Measurements from ENCODE around the gene SPSB1.
A peak's percentile ranks its signal among the peaks of the same experiment; 100 is the strongest.

Gene SPSB1

DNA sequence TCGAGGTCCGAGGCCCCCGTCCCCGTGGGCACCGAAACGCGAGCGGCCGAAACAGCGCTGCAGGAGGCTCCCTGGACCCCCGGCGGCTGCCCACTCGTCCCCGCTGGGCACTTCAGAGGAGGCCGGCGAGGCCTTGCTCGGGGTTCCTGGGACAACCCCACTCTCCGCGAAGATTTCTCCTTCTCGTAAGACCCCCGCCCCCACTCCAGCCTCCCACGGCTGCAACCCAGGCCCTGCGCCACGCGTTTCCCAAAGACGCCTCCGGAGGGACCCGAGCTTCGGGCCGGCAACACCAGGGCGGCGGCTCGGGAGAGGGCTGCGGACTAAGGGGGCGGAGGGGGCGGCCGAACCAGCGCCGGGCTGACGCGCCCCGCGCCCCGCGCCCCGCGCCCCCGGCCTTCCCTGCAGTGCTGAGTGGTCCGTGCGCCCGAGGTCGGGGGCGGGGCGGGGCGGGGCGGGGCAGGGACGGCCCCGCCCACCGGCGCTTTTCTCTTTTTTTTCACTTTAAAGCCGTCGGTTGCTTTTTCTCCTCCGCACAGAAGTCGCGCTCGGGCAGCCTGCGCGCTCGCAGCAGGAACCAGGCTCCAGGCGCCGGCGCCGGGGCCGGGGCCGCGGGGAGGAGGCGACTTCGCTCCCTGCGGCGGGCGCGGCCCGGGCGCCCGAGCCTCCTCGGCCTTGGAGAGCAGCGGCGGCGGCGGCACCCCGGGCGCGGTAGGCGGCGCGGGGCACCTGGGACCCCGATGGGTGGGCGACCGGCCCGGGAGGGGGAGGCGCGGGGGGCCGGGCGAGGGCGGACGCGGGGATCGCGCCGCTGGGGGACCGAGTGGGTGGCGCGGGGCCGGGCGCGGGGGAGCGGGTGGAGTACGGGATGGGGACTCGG is at the start of gene SPSB1:
Gene SPSB1, plus strand, starts transcription at position 534 of the 880 bp plus-strand sequence. CDS start 62,998 bp downstream, outside the sequence.
- peak within 1 kb of the TSS; percentile 88 for H3K27ac ChIP-seq (ENCODE audit: low read length)
- peak within 1 kb of the TSS; percentile 74 to 88 for H3K4me3 ChIP-seq (ENCODE audit: low read depth in 1 of 2, low read length in 2 of 2)
- H3K36me3 ChIP-seq (ENCODE audit: control insufficient read depth in 1 of 2, insufficient read depth in 2 of 2, low read length in 2 of 2): no peaks in the 10 kb centered on the region
- peaks cover 0 to 9% of the 10 kb centered on the region in 2 donors for H3K9me3 ChIP-seq (ENCODE audit: control insufficient read depth in 1 of 2, low read length in 2 of 2)
- H3K27me3 ChIP-seq (ENCODE audit: low read depth, low read length): peaks cover 8% of the 10 kb centered on the region
- peaks cover 15 to 28% of the 10 kb centered on the region in 2 donors for H3K4me1 ChIP-seq (ENCODE audit: control insufficient read depth in 1 of 2, insufficient read depth in 2 of 2, low read length in 2 of 2)

DNA sequence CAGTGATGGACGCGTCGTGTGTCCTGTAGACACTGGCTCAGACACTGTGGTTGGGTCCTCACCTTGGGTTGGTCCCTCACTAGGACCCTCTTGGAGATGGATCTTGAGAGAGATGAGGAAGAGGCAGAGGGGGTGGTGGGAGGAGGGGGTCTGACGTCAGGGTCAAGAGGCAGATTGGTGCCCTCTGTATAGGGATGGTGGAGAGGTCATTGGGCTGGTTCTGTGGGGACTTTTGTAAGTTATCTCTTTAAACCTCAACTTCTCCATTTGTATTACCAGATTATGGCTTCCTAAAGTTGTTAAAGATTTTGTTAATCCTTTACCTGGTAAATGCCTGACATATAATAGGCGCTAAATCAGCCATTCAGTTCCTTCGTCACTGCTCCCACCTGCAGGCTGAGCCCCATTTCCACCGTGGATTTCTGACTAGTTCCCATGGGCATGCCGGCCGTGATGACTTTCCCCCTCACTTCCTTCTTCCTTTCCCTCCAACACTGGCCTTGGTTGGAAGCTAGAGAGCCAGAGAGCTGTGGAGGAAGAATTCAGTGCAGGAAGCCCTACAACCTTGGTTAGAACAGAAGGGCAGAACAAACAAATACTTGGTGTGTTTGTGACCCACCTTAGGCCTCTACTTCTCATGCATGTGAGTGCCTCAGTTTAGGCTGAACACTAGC is 49.5 kb upstream of the SPSB1 start:
- Histone ChIP-seq H3K27me3 (ENCODE audit: low read depth, low read length) (no peaks in the 10 kb centered on the region), H3K4me3 (ENCODE audit: low read depth in 1 of 2, low read length in 2 of 2) (no peak overlapping the region), H3K4me1 (ENCODE audit: control insufficient read depth in 1 of 2, insufficient read depth in 2 of 2, low read length in 2 of 2) (peaks cover 36 to 42% of the 10 kb centered on the region in 2 donors), H3K27ac (ENCODE audit: low read length) (peak overlapping the region; percentile 65), H3K36me3 (ENCODE audit: control insufficient read depth in 1 of 2, insufficient read depth in 2 of 2, low read length in 2 of 2) (peaks cover 4 to 33% of the 10 kb centered on the region in 2 donors), H3K9me3 (ENCODE audit: control insufficient read depth in 1 of 2, low read length in 2 of 2) (no peaks in the 10 kb centered on the region)

GRCh38 chr1:9244501-9245229 is 48.0 kb upstream of the SPSB1 start:
- Histone ChIP-seq H3K27me3 (ENCODE audit: low read depth, low read length) (no peaks in the 10 kb centered on the region), H3K9me3 (ENCODE audit: control insufficient read depth in 1 of 2, low read length in 2 of 2) (no peaks in the 10 kb centered on the region), H3K4me1 (ENCODE audit: control insufficient read depth in 1 of 2, insufficient read depth in 2 of 2, low read length in 2 of 2) (peaks cover 25 to 35% of the 10 kb centered on the region in 2 donors), H3K27ac (ENCODE audit: low read length) (no peak overlapping the region), H3K4me3 (ENCODE audit: low read depth in 1 of 2, low read length in 2 of 2) (no peak overlapping the region), H3K36me3 (ENCODE audit: control insufficient read depth in 1 of 2, insufficient read depth in 2 of 2, low read length in 2 of 2) (peaks cover 4 to 33% of the 10 kb centered on the region in 2 donors)

- H3K36me3 ChIP-seq (ENCODE audit: control insufficient read depth in 1 of 2, insufficient read depth in 2 of 2, low read length in 2 of 2): peaks cover 4 to 33% of the 10 kb centered on the region in 2 donors
- H3K4me1 ChIP-seq (ENCODE audit: control insufficient read depth in 1 of 2, insufficient read depth in 2 of 2, low read length in 2 of 2): peaks cover 22 to 35% of the 10 kb centered on the region in 2 donors
- no peaks in the 10 kb centered on the region for H3K9me3 ChIP-seq (ENCODE audit: control insufficient read depth in 1 of 2, low read length in 2 of 2)
Measured at GRCh38 chr1:9245230-9245619, 47.5 kb upstream of the SPSB1 start.

DNA sequence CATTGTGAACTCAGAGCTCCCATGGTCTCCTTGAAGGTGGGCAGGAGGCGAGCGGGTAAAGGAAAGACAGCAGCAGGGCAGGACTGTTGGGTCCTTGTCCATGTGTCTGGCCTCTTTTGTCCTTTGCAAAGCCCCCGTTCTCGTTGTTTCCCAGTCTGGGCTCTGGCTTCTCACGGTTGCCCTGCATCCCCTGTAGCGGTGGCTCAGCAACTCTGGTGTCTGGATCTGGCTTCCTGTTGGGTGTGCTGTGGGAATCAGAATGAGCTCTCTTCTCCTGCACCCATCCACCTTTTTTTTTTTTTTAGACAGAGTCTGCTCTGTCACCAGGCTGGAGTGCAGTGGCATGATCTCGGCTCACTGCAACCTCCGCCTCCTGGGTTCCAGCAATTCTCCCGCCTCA is 47.0 kb upstream of the SPSB1 start:
- peaks cover 19 to 35% of the 10 kb centered on the region in 2 donors for H3K4me1 ChIP-seq (ENCODE audit: control insufficient read depth in 1 of 2, insufficient read depth in 2 of 2, low read length in 2 of 2)
- no peaks in the 10 kb centered on the region for H3K27me3 ChIP-seq (ENCODE audit: low read depth, low read length)
- H3K27ac ChIP-seq (ENCODE audit: low read length): no peak overlapping the region
- no peak overlapping the region for H3K4me3 ChIP-seq (ENCODE audit: low read depth in 1 of 2, low read length in 2 of 2)
- peaks cover 4 to 31% of the 10 kb centered on the region in 2 donors for H3K36me3 ChIP-seq (ENCODE audit: control insufficient read depth in 1 of 2, insufficient read depth in 2 of 2, low read length in 2 of 2)
- no peaks in the 10 kb centered on the region for H3K9me3 ChIP-seq (ENCODE audit: control insufficient read depth in 1 of 2, low read length in 2 of 2)

More at GRCh38 chr1:9245230-9245619, 47.5 kb upstream of the SPSB1 start:
- Histone ChIP-seq H3K4me3 (ENCODE audit: low read depth in 1 of 2, low read length in 2 of 2) (no peak overlapping the region), H3K27ac (ENCODE audit: low read length) (no peak overlapping the region), H3K27me3 (ENCODE audit: low read depth, low read length) (no peaks in the 10 kb centered on the region)

GRCh38 chr1:9246215-9246614 is 46.5 kb upstream of the SPSB1 start:
- Histone ChIP-seq H3K4me3 (ENCODE audit: low read depth in 1 of 2, low read length in 2 of 2) (no peak overlapping the region), H3K9me3 (ENCODE audit: control insufficient read depth in 1 of 2, low read length in 2 of 2) (no peaks in the 10 kb centered on the region), H3K4me1 (ENCODE audit: control insufficient read depth in 1 of 2, insufficient read depth in 2 of 2, low read length in 2 of 2) (peaks cover 19 to 36% of the 10 kb centered on the region in 2 donors), H3K27me3 (ENCODE audit: low read depth, low read length) (no peaks in the 10 kb centered on the region), H3K36me3 (ENCODE audit: control insufficient read depth in 1 of 2, insufficient read depth in 2 of 2, low read length in 2 of 2) (peaks cover 4 to 28% of the 10 kb centered on the region in 2 donors), H3K27ac (ENCODE audit: low read length) (no peak overlapping the region)

GRCh38 chr1:9246841-9247785 is 45.6 kb upstream of the SPSB1 start:
- peaks cover 4 to 28% of the 10 kb centered on the region in 2 donors for H3K36me3 ChIP-seq (ENCODE audit: control insufficient read depth in 1 of 2, insufficient read depth in 2 of 2, low read length in 2 of 2)
- no peak overlapping the region for H3K27ac ChIP-seq (ENCODE audit: low read length)
- H3K4me3 ChIP-seq (ENCODE audit: low read depth in 1 of 2, low read length in 2 of 2): no peak overlapping the region
- H3K9me3 ChIP-seq (ENCODE audit: control insufficient read depth in 1 of 2, low read length in 2 of 2): no peaks in the 10 kb centered on the region
- peaks cover 16 to 43% of the 10 kb centered on the region in 2 donors for H3K4me1 ChIP-seq (ENCODE audit: control insufficient read depth in 1 of 2, insufficient read depth in 2 of 2, low read length in 2 of 2)
- no peaks in the 10 kb centered on the region for H3K27me3 ChIP-seq (ENCODE audit: low read depth, low read length)

GRCh38 chr1:9247894-9248293 is 44.8 kb upstream of the SPSB1 start:
- Histone ChIP-seq H3K4me1 (ENCODE audit: control insufficient read depth in 1 of 2, insufficient read depth in 2 of 2, low read length in 2 of 2) (peaks cover 10 to 36% of the 10 kb centered on the region in 2 donors), H3K9me3 (ENCODE audit: control insufficient read depth in 1 of 2, low read length in 2 of 2) (no peaks in the 10 kb centered on the region), H3K36me3 (ENCODE audit: control insufficient read depth in 1 of 2, insufficient read depth in 2 of 2, low read length in 2 of 2) (peaks cover 4 to 28% of the 10 kb centered on the region in 2 donors), H3K27me3 (ENCODE audit: low read depth, low read length) (no peaks in the 10 kb centered on the region), H3K27ac (ENCODE audit: low read length) (no peak overlapping the region), H3K4me3 (ENCODE audit: low read depth in 1 of 2, low read length in 2 of 2) (no peak overlapping the region)

DNA sequence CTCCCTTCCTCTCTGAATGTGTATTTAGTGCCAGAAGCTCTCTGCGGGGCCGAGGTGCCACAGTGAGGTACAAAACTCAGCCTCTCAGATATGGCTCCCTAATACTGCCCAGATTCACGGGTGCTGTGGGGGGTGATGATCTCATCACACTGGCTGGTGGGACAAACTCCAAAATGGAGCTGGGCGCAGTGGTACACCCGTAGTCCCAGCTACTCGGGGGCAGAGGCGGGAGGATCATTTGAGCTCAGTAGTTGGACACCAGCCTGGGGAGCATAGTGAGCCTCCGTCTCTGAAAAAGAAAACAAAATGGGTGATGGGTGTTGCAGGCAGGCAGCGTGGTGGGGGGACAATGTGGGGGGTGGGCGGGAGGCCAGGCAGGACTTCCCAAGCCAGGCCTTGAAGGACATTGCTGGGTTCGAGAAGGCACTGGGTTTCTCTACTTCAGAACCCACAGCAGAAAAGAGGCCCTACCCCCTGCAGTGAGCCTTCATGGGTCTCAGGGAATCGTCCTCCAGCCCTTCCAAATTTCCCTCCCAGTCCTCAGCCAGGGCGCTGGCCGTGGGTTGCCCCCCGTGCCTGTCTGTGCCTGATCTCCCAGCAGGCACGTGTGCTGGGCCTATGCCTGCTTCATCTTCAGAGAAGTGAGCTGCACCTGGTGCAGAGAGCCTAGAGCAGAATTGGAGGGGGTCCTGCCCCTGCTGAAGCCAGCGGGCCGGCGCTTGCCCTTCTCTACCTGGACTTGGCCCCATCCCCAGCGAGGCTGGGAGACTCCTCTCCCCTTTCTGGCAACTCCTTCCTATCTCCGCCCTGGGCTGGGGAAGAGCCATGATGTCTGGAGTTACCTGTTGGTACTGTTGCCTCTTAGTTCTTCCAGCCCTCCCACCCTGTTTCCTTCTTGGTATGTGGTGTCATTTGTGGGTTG is 44.1 kb upstream of the SPSB1 start:
- Histone ChIP-seq H3K4me1 (ENCODE audit: control insufficient read depth in 1 of 2, insufficient read depth in 2 of 2, low read length in 2 of 2) (peaks cover 4 to 35% of the 10 kb centered on the region in 2 donors), H3K9me3 (ENCODE audit: control insufficient read depth in 1 of 2, low read length in 2 of 2) (no peaks in the 10 kb centered on the region), H3K27me3 (ENCODE audit: low read depth, low read length) (no peaks in the 10 kb centered on the region), H3K4me3 (ENCODE audit: low read depth in 1 of 2, low read length in 2 of 2) (no peak overlapping the region), H3K36me3 (ENCODE audit: control insufficient read depth in 1 of 2, insufficient read depth in 2 of 2, low read length in 2 of 2) (peaks cover 4 to 28% of the 10 kb centered on the region in 2 donors), H3K27ac (ENCODE audit: low read length) (peak overlapping the region; percentile 29)

DNA sequence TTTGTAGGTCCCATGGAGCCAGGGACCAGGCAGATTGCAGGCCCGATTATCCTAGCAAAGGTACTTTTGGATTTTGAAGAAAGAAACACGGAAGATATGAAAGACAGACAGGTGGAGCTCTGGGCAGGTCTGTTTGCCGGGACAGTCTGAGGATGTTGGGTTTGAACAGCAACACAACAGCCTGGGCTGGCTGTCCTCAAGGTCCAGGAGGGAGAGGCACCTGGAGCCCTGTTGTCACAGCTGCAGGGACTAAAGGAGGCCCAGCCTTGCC is 43.5 kb upstream of the SPSB1 start:
- Histone ChIP-seq H3K9me3 (ENCODE audit: control insufficient read depth in 1 of 2, low read length in 2 of 2) (no peaks in the 10 kb centered on the region), H3K27ac (ENCODE audit: low read length) (peak overlapping the region; percentile 29), H3K36me3 (ENCODE audit: control insufficient read depth in 1 of 2, insufficient read depth in 2 of 2, low read length in 2 of 2) (peaks cover 4 to 28% of the 10 kb centered on the region in 2 donors), H3K4me3 (ENCODE audit: low read depth in 1 of 2, low read length in 2 of 2) (no peak overlapping the region), H3K4me1 (ENCODE audit: control insufficient read depth in 1 of 2, insufficient read depth in 2 of 2, low read length in 2 of 2) (peaks cover 4 to 33% of the 10 kb centered on the region in 2 donors), H3K27me3 (ENCODE audit: low read depth, low read length) (no peaks in the 10 kb centered on the region)

All from muscle layer of duodenum (tissue), 2 donors.